HEK293 (cell line): Measurements from ENCODE around the gene NXPH1.

Source experiments
- CTCF ChIA-PET: fragments of 350-600 bp; formaldehyde crosslinking; extraction: SDS; loops from one replicate; lab custom pipeline; 2021; ENCODE audit warnings: antibody characterized with exemption; lab: Yijun Ruan, JAX
- POLR2A ChIA-PET: fragments of 300-600 bp; formaldehyde crosslinking; extraction: SDS; loops from one replicate; lab custom pipeline; 2020; ENCODE audit warnings: antibody characterized with exemption, inconsistent platforms; lab: Yijun Ruan, JAX
- H3K27ac ChIP-seq: fragments of 200-500 bp; sonication (Bioruptor generic); 2 replicates; pipeline ENCODE4 v1.5.1; 2014; ENCODE audit warnings: low read depth, low read length, control low read depth, inconsistent platforms; ENCODE audit errors: extremely low read depth
- H3K36me3 ChIP-seq, 2 experiments: fragments of 200-500 bp in 1 of 2; sonication (Bioruptor generic) in 1 of 2; 1 replicate in 1 of 2; 2 replicates in 1 of 2; pipeline ENCODE4 v1.5.1; 2014 to 2017; ENCODE audit warnings: inconsistent platforms in 2 of 2, low read length in 2 of 2; ENCODE audit not compliant: control insufficient read depth in 2 of 2, insufficient read depth in 1 of 2
- H3K4me1 ChIP-seq: fragments of 200-500 bp; sonication (Bioruptor generic); 2 replicates; pipeline ENCODE4 v1.5.1; 2014; ENCODE audit warnings: mild to moderate bottlenecking, low read length, inconsistent platforms; ENCODE audit not compliant: control insufficient read depth, insufficient read depth
- H3K4me3 ChIP-seq: 2 replicates; pipeline ENCODE4 v1.5.1; 2011; ENCODE audit warnings: low read depth, mild to moderate bottlenecking, control low read depth, low read length, moderate library complexity
- H3K9me3 ChIP-seq: fragments of 200-500 bp; sonication (Bioruptor generic); 2 replicates; pipeline ENCODE4 v1.5.1; 2014; ENCODE audit warnings: low read depth, low read length, inconsistent platforms; ENCODE audit not compliant: control insufficient read depth, insufficient read depth
- BCL11B ChIP-seq: fragments of 450-650 bp; formaldehyde crosslinking; IDR thresholded peaks from 2 replicates; pipeline ENCODE4 v1.5.1; 2016; ENCODE audit warnings: low read depth, missing biosample characterization, missing genetic modification characterization
- CTCF ChIP-seq: fragments of 450-650 bp; formaldehyde crosslinking; IDR thresholded peaks from 2 replicates; pipeline ENCODE4 v1.5.1; 2016; ENCODE audit warnings: missing biosample characterization, missing genetic modification characterization
- KLF16 ChIP-seq: fragments of 450-650 bp; formaldehyde crosslinking; IDR thresholded peaks from 2 replicates; pipeline ENCODE4 v1.5.1; 2017; ENCODE audit warnings: missing biosample characterization, missing genetic modification characterization
- PRDM1 ChIP-seq: fragments of 450-650 bp; formaldehyde crosslinking; IDR thresholded peaks from 2 replicates; pipeline ENCODE4; 2016; ENCODE audit warnings: missing biosample characterization, missing genetic modification characterization
- YY2 ChIP-seq: fragments of 450-650 bp; formaldehyde crosslinking; IDR thresholded peaks from 2 replicates; pipeline ENCODE4 v1.5.1; 2016; ENCODE audit warnings: missing biosample characterization, missing genetic modification characterization
- ZBTB10 ChIP-seq: fragments of 450-650 bp; formaldehyde crosslinking; IDR thresholded peaks from 2 replicates; pipeline ENCODE4 v1.5.1; 2016; ENCODE audit warnings: missing biosample characterization, missing genetic modification characterization
- ZBTB26 ChIP-seq: fragments of 450-650 bp; formaldehyde crosslinking; optimal IDR thresholded peaks from 2 replicates; pipeline ENCODE3; 2016; ENCODE audit warnings: missing biosample characterization, mild to moderate bottlenecking, missing genetic modification characterization
- ZBTB6 ChIP-seq: fragments of 450-650 bp; formaldehyde crosslinking; IDR thresholded peaks from 2 replicates; pipeline ENCODE4 v1.5.1; 2017; ENCODE audit warnings: missing biosample characterization, missing genetic modification characterization
- ZBTB8A ChIP-seq: fragments of 450-650 bp; formaldehyde crosslinking; IDR thresholded peaks from 2 replicates; pipeline ENCODE4 v1.5.1; 2016; ENCODE audit warnings: missing biosample characterization, missing genetic modification characterization
- ZFHX2 ChIP-seq: fragments of 450-650 bp; formaldehyde crosslinking; conservative IDR thresholded peaks from 2 replicates; pipeline ENCODE4 v1.5.1; 2016; ENCODE audit warnings: missing biosample characterization, missing genetic modification characterization
- ZNF133 ChIP-seq: fragments of 450-650 bp; formaldehyde crosslinking; IDR thresholded peaks from 2 replicates; pipeline ENCODE4 v1.5.1; 2016; ENCODE audit warnings: missing biosample characterization, missing genetic modification characterization
- ZNF140 ChIP-seq: fragments of 450-650 bp; formaldehyde crosslinking; IDR thresholded peaks from 2 replicates; pipeline ENCODE4 v1.5.1; 2016; ENCODE audit warnings: missing biosample characterization, missing genetic modification characterization
- ZNF155 ChIP-seq: fragments of 450-650 bp; formaldehyde crosslinking; IDR thresholded peaks from 2 replicates; pipeline ENCODE4 v1.5.1; 2016; ENCODE audit warnings: missing biosample characterization, missing genetic modification characterization
- ZNF169 ChIP-seq: fragments of 450-650 bp; formaldehyde crosslinking; IDR thresholded peaks from 2 replicates; pipeline ENCODE4 v1.5.1; 2016; ENCODE audit warnings: missing biosample characterization, missing genetic modification characterization
- ZNF174 ChIP-seq: fragments of 450-650 bp; formaldehyde crosslinking; IDR thresholded peaks from 2 replicates; pipeline ENCODE4 v1.5.0; 2017; ENCODE audit warnings: missing biosample characterization, mild to moderate bottlenecking, missing genetic modification characterization
- ZNF211 ChIP-seq: fragments of 450-650 bp; formaldehyde crosslinking; IDR thresholded peaks from 2 replicates; pipeline ENCODE4 v1.5.1; 2016; ENCODE audit warnings: low read depth, missing biosample characterization, missing genetic modification characterization
- ZNF23 ChIP-seq: fragments of 450-650 bp; formaldehyde crosslinking; IDR thresholded peaks from 2 replicates; pipeline ENCODE4 v1.5.1; 2016; ENCODE audit warnings: missing biosample characterization, missing genetic modification characterization, borderline replicate concordance
- ZNF274 ChIP-seq, 2 experiments: fragments of 200-500 bp in 1 of 2; fragments of 450-650 bp in 1 of 2; sonication (Bioruptor generic) in 1 of 2; formaldehyde crosslinking in 1 of 2; IDR thresholded peaks; 2 replicates each; pipeline versions ENCODE4 v1.5.1 to v1.6.1; 2014 to 2016; ENCODE audit warnings: borderline replicate concordance in 1 of 2, inconsistent platforms in 1 of 2, low read length in 1 of 2, missing biosample characterization in 1 of 2, missing genetic modification characterization in 1 of 2
- ZNF302 ChIP-seq: fragments of 450-650 bp; formaldehyde crosslinking; IDR thresholded peaks from 2 replicates; pipeline ENCODE4 v1.5.1; 2016; ENCODE audit warnings: missing biosample characterization, missing genetic modification characterization, low read depth
- ZNF311 ChIP-seq: fragments of 450-650 bp; formaldehyde crosslinking; IDR thresholded peaks from 2 replicates; pipeline ENCODE4 v1.5.1; 2017; ENCODE audit warnings: missing biosample characterization, missing genetic modification characterization, borderline replicate concordance
- ZNF362 ChIP-seq: fragments of 450-650 bp; formaldehyde crosslinking; IDR thresholded peaks from 2 replicates; pipeline ENCODE4 v1.5.1; 2016; ENCODE audit warnings: missing biosample characterization, missing genetic modification characterization
- ZNF416 ChIP-seq: fragments of 450-650 bp; formaldehyde crosslinking; IDR thresholded peaks from 2 replicates; pipeline ENCODE4 v1.5.1; 2016; ENCODE audit warnings: missing biosample characterization, missing genetic modification characterization
- ZNF423 ChIP-seq: fragments of 450-650 bp; formaldehyde crosslinking; IDR thresholded peaks from 2 replicates; pipeline ENCODE4 v1.5.1; 2016; ENCODE audit warnings: missing biosample characterization, missing genetic modification characterization
- ZNF624 ChIP-seq: fragments of 450-650 bp; formaldehyde crosslinking; IDR thresholded peaks from 2 replicates; pipeline ENCODE4 v1.5.1; 2017; ENCODE audit warnings: missing biosample characterization, missing genetic modification characterization
- ZNF704 ChIP-seq: fragments of 450-650 bp; formaldehyde crosslinking; IDR thresholded peaks from 2 replicates; pipeline ENCODE4 v1.5.1; 2016; ENCODE audit warnings: missing biosample characterization, missing genetic modification characterization
- ZNF747 ChIP-seq: fragments of 450-650 bp; formaldehyde crosslinking; IDR thresholded peaks from 2 replicates; pipeline ENCODE4 v1.5.1; 2016; ENCODE audit warnings: missing biosample characterization, missing genetic modification characterization
- ZNF843 ChIP-seq: fragments of 450-650 bp; formaldehyde crosslinking; IDR thresholded peaks from 2 replicates; pipeline ENCODE4 v1.5.1; 2016; ENCODE audit warnings: missing biosample characterization, missing genetic modification characterization
- ZSCAN23 ChIP-seq: fragments of 450-650 bp; formaldehyde crosslinking; IDR thresholded peaks from 2 replicates; pipeline ENCODE4 v1.5.1; 2016; ENCODE audit warnings: missing biosample characterization, missing genetic modification characterization

Gene NXPH1

GRCh38 chr7:8437606-8438005 lies 4.2 kb downstream of the NXPH1 start:
- Histone ChIP-seq H3K4me1 (no peaks in the 10 kb centered on the region), H3K4me3 (no peak overlapping the region), H3K9me3 (no peaks in the 10 kb centered on the region), H3K36me3 (no peaks in the 10 kb centered on the region), H3K27ac (no peak overlapping the region)
- no peak for TF ChIP-seq ZNF23 (tag by site-specific recombination)
- no peak for TF ChIP-seq ZNF843 (tag by site-specific recombination)
- TF ChIP-seq ZNF362: no peak
- no peak for TF ChIP-seq ZBTB26 (tag by site-specific recombination)
- TF ChIP-seq ZNF416 (tag by site-specific recombination): no peak
- no peak for TF ChIP-seq KLF16 (tag by site-specific recombination)
- no peak for TF ChIP-seq ZNF274 (IDR thresholded peaks at IDR 0.05; ENCODE audit: low read length)
- TF ChIP-seq ZNF274 (tag by site-specific recombination; IDR thresholded peaks at IDR 0.05; ENCODE audit: borderline replicate concordance): no peak
- TF ChIP-seq PRDM1 (tag by site-specific recombination): no peak
- TF ChIP-seq BCL11B (tag by site-specific recombination): no peak
- TF ChIP-seq ZBTB10 (tag by site-specific recombination): no peak
- TF ChIP-seq ZNF140 (tag by site-specific recombination): no peak
- no peak for TF ChIP-seq ZBTB8A (tag by site-specific recombination)
- no peak for TF ChIP-seq ZNF169 (tag by site-specific recombination)
- TF ChIP-seq YY2: no peak
- no peak for TF ChIP-seq ZFHX2 (tag by site-specific recombination)
- no peak for TF ChIP-seq ZNF155 (tag by site-specific recombination)
- no peak for TF ChIP-seq ZNF211
- ChIA-PET POLR2A (no interaction called here), CTCF (interaction anchor here (0.7 to 1.8 kb wide), 3 partner anchors 11 to 286 kb away, joined by 3 to 6 read pairs (median 3); no protein-coding TSS in a partner anchor)

- no peak overlapping the region for H3K4me3 ChIP-seq
- CTCF ChIA-PET: no interaction called here
- POLR2A ChIA-PET: no interaction called here
Measured at GRCh38 chr7:8440670-8441069, 7.3 kb downstream of the NXPH1 start.

More at GRCh38 chr7:8440670-8441069, 7.3 kb downstream of the NXPH1 start:
- Histone ChIP-seq H3K27ac (no peak overlapping the region), H3K9me3 (no peaks in the 10 kb centered on the region), H3K4me1 (no peaks in the 10 kb centered on the region), H3K36me3 (no peaks in the 10 kb centered on the region)
- TF ChIP-seq ZNF140 (tag by site-specific recombination): no peak
- no peak for TF ChIP-seq ZNF747 (tag by site-specific recombination)
- no peak for TF ChIP-seq ZNF174
- TF ChIP-seq ZNF274 (IDR thresholded peaks at IDR 0.05; ENCODE audit: low read length): no peak
- TF ChIP-seq ZNF274 (tag by site-specific recombination; IDR thresholded peaks at IDR 0.05; ENCODE audit: borderline replicate concordance): no peak
- no peak for TF ChIP-seq ZNF133 (tag by site-specific recombination)
- TF ChIP-seq ZNF704 (tag by site-specific recombination): no peak
- TF ChIP-seq ZSCAN23 (tag by site-specific recombination): no peak
- TF ChIP-seq ZBTB6 (tag by site-specific recombination): no peak
- TF ChIP-seq ZNF423: no peak
- TF ChIP-seq ZNF624 (tag by site-specific recombination): no peak
- no peak for TF ChIP-seq ZNF302 (tag by site-specific recombination)
- TF ChIP-seq CTCF (tag by site-specific recombination): no peak
- TF ChIP-seq ZNF311 (tag by site-specific recombination): no peak
- TF ChIP-seq PRDM1 (tag by site-specific recombination): no peak
